Measurements from ENCODE around the gene KY. TPM values are rescaled to one million over a fixed set of nuclear protein-coding genes. Genes with fewer than 3 reads are reported as not detected.

The KY gene
- total RNA-seq, 1 experiment from 2014 or later: not detected

GRCh38 chr3:134636406-134636805, 14.4 kb downstream of the KY start:
- Histone ChIP-seq H3K27ac (ENCODE audit: low read depth, low read length, poor library complexity, severe bottlenecking) (no peak overlapping the region), H3K4me1 (ENCODE audit: insufficient read depth, low read length, poor library complexity, severe bottlenecking) (no peaks in the 10 kb centered on the region), H3K36me3 (ENCODE audit: insufficient read depth, low read length, poor library complexity, severe bottlenecking) (no peaks in the 10 kb centered on the region), H3K4me3 (ENCODE audit: low read depth, low read length, poor library complexity, severe bottlenecking) (no peak overlapping the region), H3K27me3 (replicated peaks; ENCODE audit: insufficient read depth, low read depth, low read length, poor library complexity) (peaks cover 18% of the 10 kb centered on the region), H3K9me3 (ENCODE audit: low read depth, low read length, poor library complexity, severe bottlenecking) (no peaks in the 10 kb centered on the region)
- TF ChIP-seq CTCF (conservative IDR thresholded peaks at IDR 0.05; ENCODE audit: low read depth, low read length) (no peak), EZH2 (IDR thresholded peaks at IDR 0.05; ENCODE audit: borderline replicate concordance, low read depth, low read length, poor library complexity, severe bottlenecking) (no peak)
- DNase-seq (ENCODE audit: low spot score): no peak
- CTCF ChIA-PET: no interaction called here
- intact Hi-C loops (cut with micrococcal nuclease; ENCODE audit: unreplicated experiment): no loop called here
- POLR2A ChIA-PET (ENCODE audit: low non-redundant PET): no interaction called here
- BruUV-seq (replicated peaks): no TSS peak

- CTCF ChIA-PET: no interaction called here
- intact Hi-C loops (cut with micrococcal nuclease; ENCODE audit: unreplicated experiment): no loop called here
- DNase-seq (ENCODE audit: low spot score): no peak
Observed at GRCh38 chr3:134630506-134630905, 20.3 kb downstream of the KY start.

GRCh38 chr3:134628884-134629283, 21.9 kb downstream of the KY start:
- intact Hi-C loops (cut with micrococcal nuclease; ENCODE audit: unreplicated experiment): no loop called here
- Histone ChIP-seq H3K4me1 (ENCODE audit: insufficient read depth, low read length, poor library complexity, severe bottlenecking) (no peaks in the 10 kb centered on the region), H3K36me3 (ENCODE audit: insufficient read depth, low read length, poor library complexity, severe bottlenecking) (no peaks in the 10 kb centered on the region), H3K4me3 (ENCODE audit: low read depth, low read length, poor library complexity, severe bottlenecking) (no peak overlapping the region), H3K27ac (ENCODE audit: low read depth, low read length, poor library complexity, severe bottlenecking) (no peak overlapping the region), H3K27me3 (replicated peaks; ENCODE audit: insufficient read depth, low read depth, low read length, poor library complexity) (peaks cover 7% of the 10 kb centered on the region), H3K9me3 (ENCODE audit: low read depth, low read length, poor library complexity, severe bottlenecking) (peaks cover 10% of the 10 kb centered on the region)
- POLR2A ChIA-PET (ENCODE audit: low non-redundant PET): no interaction called here
- no peak for TF ChIP-seq EZH2 (IDR thresholded peaks at IDR 0.05; ENCODE audit: borderline replicate concordance, low read depth, low read length, poor library complexity, severe bottlenecking)
- no peak for TF ChIP-seq CTCF (conservative IDR thresholded peaks at IDR 0.05; ENCODE audit: low read depth, low read length)
- CTCF ChIA-PET: no interaction called here
- no peak for DNase-seq (ENCODE audit: low spot score)
- no TSS peak for BruUV-seq (replicated peaks)

More at GRCh38 chr3:134630506-134630905, 20.3 kb downstream of the KY start:
- Histone ChIP-seq H3K36me3 (ENCODE audit: insufficient read depth, low read length, poor library complexity, severe bottlenecking) (no peaks in the 10 kb centered on the region), H3K4me1 (ENCODE audit: insufficient read depth, low read length, poor library complexity, severe bottlenecking) (no peaks in the 10 kb centered on the region), H3K9me3 (ENCODE audit: low read depth, low read length, poor library complexity, severe bottlenecking) (peaks cover 10% of the 10 kb centered on the region), H3K4me3 (ENCODE audit: low read depth, low read length, poor library complexity, severe bottlenecking) (no peak overlapping the region), H3K27ac (ENCODE audit: low read depth, low read length, poor library complexity, severe bottlenecking) (no peak overlapping the region), H3K27me3 (replicated peaks; ENCODE audit: insufficient read depth, low read depth, low read length, poor library complexity) (peaks cover 10% of the 10 kb centered on the region)
- TF ChIP-seq EZH2 (IDR thresholded peaks at IDR 0.05; ENCODE audit: borderline replicate concordance, low read depth, low read length, poor library complexity, severe bottlenecking): no peak
- peak; percentile 31; the same call in 1 of the 2 replicates for TF ChIP-seq CTCF (conservative IDR thresholded peaks at IDR 0.05; ENCODE audit: low read depth, low read length)
- POLR2A ChIA-PET (ENCODE audit: low non-redundant PET): no interaction called here
- BruUV-seq (replicated peaks): no TSS peak
